Activated CD4-positive, CD25-positive, alpha-beta regulatory T cell treated with anti-CD3 and anti-CD28 coated beads, Interleukin-2, amount 50 U/mL, for 16 hours (primary cell): ENCODE results near the gene LPP.

Experiments used
- DNase-seq: peaks from one replicate; pipeline ENCODE4 v3.0.0-alpha.2; 2020; ENCODE audit warnings: low read depth, low spot score

Gene LPP

GRCh38 chr3:188134856-188135255 lies 19.1 kb upstream of the LPP start:
- DNase-seq, result no peak

GRCh38 chr3:188135271-188135670 lies 18.7 kb upstream of the LPP start:
- DNase-seq, result no peak

GRCh38 chr3:188137051-188137450 lies 16.9 kb upstream of the LPP start:
- no peak for DNase-seq

GRCh38 chr3:188139466-188139865 lies 14.5 kb upstream of the LPP start:
- no peak for DNase-seq

- no peak for DNase-seq
Measured at GRCh38 chr3:188146219-188146618, 7.7 kb upstream of the LPP start.

- DNase-seq, result no peak
Measured at GRCh38 chr3:188147782-188148181, 6.2 kb upstream of the LPP start.

DNA sequence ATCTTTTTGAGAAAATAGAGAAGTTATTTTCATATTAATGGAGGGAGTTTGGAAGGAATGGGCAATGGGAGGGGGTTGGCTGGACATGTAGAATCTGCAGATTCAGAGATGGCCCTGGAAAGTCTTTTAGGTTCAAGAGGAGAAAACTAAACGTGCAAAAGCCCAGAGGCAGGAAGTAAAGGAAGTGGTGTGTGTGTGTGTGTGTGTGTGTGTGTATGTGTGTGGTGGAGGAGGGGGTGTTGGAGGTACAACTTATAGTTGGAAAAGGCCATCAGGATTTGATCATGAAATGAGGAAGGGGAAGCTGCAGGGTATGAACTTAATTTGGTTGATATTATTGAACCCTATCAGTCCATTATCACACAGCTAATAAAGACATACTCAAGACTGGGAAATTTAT lies 5.6 kb upstream of the LPP start:
- DNase-seq, result no peak

GRCh38 chr3:188149587-188149986 lies 4.4 kb upstream of the LPP start:
- no peak for DNase-seq

- DNase-seq, result no peak
Measured at GRCh38 chr3:188150982-188151381, 3.0 kb upstream of the LPP start.

GRCh38 chr3:188151438-188151837 lies 2.5 kb upstream of the LPP start:
- no peak for DNase-seq

DNA sequence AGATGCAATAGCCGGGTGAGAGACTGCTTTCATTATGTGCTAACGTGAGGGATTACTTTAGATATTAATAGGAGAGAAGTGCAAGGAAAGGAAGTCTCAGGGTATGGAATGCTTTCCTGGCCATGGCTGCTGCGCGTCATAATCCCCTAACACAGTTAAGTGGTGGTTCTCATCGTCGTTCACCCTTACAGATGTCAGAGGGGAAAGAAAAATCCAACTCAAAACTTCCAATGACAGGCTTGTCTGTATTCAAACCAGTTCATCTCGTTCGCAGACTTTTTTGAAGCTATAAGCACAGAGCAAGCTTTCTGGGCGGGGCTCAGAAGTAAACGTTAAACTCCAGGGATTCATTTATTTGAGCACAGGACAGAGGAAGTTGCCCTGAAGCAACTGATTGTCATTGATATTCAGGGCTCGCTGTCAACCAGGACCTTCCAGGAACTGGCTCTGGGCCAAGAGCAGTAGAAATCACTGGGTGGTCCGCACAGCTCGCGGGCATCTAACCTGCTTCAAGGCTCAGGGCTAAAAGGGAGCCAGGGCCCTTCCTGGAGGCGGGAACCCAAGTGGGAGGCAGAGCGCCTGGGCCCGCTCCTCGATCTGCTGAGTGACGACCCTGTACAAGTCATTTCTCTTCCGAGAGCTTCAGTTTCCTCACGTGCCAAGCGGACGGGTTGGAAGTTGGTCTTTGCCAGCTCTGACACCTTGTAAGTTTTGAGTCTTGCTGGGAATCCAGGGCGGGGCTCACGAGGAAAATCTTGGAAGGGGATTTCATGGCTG lies 1.1 kb upstream of the LPP start:
- no peak for DNase-seq

GRCh38 chr3:188153437-188154013 lies 432 bp upstream of the LPP start:
- DNase-seq, result no peak

- DNase-seq, result no peak
Measured at GRCh38 chr3:188154809-188155574, 1.0 kb downstream of the LPP start.

- DNase-seq, result no peak
Measured at GRCh38 chr3:188156056-188156455, 2.1 kb downstream of the LPP start.

GRCh38 chr3:188157407-188157806 lies 3.5 kb downstream of the LPP start:
- no peak for DNase-seq

- no peak for DNase-seq
Measured at GRCh38 chr3:188157971-188158370, 4.0 kb downstream of the LPP start.

DNA sequence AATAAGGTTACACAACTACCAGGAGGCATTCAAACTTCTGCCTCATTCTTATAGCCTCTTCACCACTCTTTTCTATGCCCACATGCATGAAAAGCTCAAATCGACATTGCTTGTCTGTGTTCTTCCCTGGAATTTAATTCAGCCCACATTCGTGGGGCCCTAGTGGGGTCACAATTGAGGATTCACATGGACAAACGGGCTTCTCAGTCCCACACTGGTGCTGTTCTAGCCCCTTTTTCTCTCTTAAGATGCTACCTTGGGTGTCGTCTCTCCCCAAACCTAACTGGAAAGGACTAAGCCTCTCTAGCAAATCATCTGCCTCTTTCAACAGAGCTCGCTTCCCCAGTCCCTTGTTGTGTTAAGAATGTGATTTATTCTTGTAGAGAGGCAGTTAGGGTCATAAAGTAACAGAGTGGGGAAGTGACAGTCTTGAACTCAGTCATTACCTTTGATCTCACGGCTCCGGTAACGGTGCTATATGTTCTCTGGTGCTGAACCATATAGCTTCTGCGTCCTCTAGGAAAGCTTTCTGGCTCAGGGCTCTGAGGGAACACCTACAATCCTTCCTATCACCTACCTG lies 4.9 kb downstream of the LPP start:
- DNase-seq, result no peak

DNA sequence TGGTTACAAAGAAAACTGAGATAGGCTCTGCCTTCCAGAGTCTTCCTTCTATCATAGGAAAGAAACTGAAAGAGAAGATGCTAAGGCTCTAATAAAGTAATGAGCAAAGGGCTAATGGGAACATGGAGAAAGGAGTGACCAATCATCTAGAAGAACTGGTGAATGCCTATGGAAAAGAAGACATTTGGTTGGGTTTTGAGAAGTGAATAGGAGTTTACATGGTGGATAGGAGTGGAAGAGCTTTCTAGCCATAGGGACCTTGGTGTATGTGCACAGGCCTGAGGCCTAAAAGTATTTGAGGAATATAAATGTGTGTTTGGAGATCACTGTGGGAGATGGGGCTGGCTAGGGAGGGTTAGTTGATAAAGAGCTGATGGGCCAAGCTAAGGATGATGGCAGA lies 6.8 kb downstream of the LPP start:
- no peak for DNase-seq

GRCh38 chr3:188164248-188164687 lies 10.3 kb downstream of the LPP start:
- no peak for DNase-seq

DNA sequence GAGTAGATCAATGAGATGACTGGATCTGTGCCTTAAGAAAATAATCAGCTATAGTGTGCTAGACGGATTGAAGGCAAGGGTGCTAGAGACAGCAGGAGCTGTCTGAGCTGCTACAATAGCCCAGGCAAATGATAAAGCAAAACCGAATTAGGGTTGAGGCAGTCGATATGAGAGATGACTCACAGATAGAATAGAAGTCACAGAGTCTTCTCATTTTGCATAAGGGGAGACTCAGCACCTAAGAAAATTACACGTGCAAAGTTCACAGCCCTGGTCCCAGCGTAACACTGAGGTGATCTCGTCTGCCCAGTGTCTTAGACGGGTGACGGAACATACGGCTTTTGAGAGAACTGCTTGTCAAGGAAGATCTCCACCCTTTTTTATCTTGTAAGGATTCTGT lies 11.6 kb downstream of the LPP start:
- DNase-seq, result no peak

DNA sequence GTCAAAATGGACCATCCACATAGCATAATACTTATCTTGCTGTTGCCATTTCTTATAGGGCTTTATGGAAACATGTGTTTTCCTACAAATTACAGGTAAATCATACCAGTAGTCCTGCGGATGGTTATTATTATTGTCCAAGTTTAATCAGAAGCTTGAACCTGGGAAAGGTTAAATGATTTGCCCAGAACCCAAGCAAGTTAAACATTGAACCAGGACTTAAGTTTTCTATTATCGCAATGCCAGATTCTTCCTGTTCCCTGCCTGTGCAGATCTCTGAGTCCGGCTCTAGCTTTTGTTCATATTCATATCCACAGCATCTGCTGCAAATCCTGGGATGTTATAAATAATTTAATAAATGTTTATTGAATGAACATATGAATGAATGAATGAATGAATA lies 12.5 kb downstream of the LPP start:
- DNase-seq, result no peak

DNA sequence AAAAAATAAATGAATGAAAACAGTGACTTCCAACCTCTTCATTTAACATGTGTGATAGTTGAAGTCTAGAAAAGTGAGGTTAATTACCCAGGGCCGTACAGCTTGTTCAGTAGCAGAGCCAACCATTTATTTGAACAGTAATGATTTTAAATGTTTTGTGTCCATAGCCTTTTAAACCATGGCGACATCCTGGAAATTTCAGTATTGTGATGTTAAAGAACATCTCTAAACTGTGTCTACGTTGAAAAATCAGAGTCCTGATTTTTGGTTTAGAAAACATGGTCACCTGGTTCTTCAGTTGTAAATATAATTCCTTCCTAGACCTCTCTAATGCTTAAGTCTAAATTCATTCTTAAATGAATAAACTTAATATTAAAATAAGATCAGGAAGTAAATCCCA lies 14.2 kb downstream of the LPP start:
- no peak for DNase-seq
